NCI-H526 treated with DMSO at 0.1 percent for 48 hours (cell line): ENCODE measurements around the gene CCL11.

Experiments
- DNase-seq: peaks from one replicate; lab custom pipeline; 2025; lab: John Stamatoyannopoulos, UW

The CCL11 gene

GRCh38 chr17:34285286-34285792 is at the start of gene CCL11:
Gene CCL11 (plus strand): TSS chr17:34285742. CDS start chr17:34285809, 67 bp downstream.
- DNase-seq: no peak

DNA sequence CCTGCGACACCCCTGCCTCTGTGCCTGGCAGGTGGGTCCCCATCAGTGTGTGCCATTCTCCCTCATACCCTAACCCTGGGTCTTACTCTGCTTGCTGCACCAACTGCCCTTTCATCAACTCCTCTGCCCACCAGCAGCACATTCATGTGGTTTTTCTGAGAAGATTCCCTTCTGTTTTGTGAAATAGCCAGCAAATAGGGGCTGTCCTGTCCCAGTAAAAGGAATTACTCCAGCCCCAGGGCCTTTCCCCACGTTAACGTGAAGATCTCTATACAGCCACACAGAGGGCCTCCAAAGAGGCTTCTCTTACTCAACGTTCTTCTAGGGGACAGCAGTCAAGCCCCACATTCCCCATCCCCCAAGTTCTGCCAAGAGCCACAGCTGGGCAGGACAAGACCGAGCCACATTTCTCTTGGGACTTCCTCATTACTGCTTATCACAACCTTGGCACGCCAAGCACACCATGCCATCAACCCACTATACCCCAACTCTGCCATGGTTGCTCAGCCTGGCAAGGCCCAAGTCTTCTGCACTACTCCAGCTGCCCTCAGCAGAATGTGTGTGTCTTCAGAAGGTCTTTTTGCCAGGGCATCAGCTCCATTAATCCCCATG is 49.2 kb upstream of the CCL11 start:
- DNase-seq: no peak

DNA sequence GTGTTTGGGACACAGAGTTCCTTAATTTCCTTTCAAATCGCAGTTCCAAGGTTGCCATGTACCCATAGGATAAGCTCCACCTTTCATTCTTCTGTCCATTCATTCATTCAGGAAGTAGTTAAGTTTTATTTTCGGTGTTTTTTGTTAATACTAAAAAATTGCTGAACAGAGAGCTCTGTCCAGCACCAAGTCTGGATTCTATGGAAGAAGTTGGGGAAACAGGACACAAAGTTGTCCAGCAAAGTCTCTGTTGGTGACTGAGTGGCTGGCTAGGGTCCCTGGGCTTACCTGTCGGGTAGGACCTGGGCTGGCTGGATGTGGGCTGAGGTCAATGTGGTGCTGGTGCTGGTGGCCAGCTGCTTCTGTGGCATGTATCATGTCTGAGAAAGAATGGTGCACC is 48.1 kb upstream of the CCL11 start:
- DNase-seq: no peak

GRCh38 chr17:34241062-34241461 is 44.5 kb upstream of the CCL11 start:
- no peak for DNase-seq

DNA sequence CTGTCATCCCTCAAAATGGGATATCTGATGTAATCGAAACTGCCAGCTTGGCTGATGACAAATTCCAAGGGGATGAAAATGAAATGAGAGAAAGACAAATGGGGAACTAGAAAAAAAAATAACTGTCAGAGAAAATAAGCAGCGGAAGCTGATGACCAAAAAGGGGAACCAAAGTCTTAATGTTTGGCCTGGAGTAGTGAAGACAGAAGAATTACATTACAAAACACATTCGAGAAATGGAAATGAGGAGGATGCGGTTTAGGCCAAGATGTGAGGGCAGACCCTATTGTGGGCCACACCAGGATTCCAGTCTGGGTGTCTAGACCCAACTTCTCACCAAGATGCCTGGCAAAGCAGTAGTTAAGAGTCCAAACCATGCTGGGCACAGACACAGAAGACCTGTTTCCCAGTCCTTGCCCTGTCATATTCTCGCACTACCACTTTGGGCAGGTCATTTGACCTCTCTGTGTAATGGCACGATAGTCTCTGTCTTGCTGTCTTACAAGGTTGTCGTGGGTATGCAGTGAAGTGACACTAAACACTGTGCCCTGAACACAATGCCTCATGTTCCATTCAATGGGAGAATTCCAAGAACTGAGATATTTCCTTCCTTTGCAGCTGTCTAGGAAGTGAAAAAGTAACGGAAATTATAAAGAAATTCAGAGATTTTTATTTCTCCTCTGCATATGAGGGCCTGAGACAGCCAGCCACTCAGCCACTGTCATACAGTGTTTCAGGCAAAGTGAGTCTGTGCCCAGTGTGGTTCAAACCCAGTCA is 42.8 kb upstream of the CCL11 start:
- DNase-seq: no peak

DNA sequence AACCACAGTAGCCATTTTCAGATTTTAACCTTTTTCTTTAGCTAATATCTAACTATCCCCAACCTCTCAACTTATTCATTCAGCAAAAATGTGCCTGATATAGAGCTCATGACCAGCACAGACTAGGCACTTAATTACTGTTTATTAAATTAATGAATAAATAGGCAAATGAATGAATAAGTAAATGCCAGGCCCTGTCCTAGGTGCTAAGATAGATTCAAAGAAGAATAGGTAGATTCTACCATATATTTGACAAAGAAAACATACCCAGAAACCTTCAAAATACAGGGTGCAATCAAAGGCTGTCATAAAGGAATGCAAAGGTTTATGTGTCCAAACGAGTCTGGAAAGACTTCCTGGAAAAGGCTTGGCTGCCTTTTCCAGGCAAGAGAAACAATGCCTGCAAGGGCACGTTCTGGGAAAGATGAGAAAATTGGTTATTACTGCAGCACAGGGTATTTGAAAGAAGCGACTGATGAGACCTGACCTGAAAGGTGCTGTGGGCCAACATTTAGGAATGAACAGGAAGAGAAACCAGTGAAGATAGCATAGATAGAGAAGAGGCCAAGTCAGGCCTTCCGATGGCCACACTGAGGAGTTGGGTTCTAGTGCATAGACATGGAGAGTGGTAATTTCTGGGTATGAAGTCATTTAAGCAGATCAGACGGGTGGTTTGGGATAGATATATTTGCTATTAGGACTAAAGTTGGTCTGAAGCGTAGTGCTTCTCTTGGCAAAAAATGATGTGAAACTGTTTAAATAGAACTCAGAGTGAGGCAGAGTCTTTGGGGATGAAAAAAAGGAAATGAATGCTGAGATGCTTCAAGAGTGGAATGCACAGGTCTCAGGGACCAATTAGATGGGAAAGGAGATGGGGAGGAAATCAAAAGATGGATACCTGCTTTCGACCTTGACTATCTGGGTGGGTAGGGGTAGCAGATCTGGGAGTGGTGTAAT is 41.9 kb upstream of the CCL11 start:
- no peak for DNase-seq

DNA sequence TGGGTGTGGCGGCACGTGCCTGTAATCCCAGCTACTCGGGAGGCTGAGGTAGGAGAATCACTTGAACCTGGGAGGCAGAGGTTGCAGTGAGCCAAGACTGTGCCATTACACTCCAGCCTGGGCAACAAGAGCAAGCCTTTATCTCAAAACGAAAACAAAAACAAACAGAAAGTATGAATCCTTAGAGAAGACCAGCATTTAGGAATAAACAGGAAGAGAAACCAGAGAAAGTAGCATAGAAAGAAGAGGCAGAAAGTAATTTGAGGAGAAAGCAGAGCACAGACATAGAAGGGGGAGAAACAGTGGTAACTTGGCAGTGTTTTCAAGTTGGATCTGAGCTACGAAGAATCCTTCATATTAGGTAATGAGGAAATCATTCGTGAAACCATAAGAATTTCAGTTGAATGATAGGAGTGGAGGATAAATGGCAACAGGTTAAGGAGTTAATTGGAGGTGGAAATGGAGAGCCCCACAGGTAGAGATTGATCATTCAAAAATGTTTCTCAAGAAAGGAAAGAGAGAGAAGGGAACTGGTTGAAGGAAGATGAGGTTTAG is 40.1 kb upstream of the CCL11 start:
- DNase-seq: no peak

DNA sequence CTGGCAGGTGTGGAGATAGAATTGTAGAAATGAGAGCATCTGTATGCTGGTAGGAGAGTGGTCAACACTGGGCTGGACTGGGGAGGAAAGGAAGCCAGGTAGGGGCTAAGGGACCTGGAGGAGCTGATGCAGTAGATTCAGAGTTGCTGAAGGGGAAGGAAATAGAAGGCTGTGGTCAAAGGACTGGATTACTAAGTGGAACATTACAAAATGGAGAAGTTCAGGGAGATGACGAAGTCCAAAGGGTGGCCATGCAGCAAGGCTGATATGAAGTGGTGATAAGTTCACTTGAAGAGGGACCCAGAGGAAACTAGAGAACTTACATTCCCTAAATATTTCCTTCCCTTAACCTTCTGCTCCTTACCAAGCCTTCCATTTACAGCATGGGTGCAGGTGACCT is 39.1 kb upstream of the CCL11 start:
- no peak for DNase-seq

GRCh38 chr17:34246881-34247280 is 38.7 kb upstream of the CCL11 start:
- DNase-seq: no peak

GRCh38 chr17:34248511-34249024 is 37.0 kb upstream of the CCL11 start:
- DNase-seq: no peak

DNA sequence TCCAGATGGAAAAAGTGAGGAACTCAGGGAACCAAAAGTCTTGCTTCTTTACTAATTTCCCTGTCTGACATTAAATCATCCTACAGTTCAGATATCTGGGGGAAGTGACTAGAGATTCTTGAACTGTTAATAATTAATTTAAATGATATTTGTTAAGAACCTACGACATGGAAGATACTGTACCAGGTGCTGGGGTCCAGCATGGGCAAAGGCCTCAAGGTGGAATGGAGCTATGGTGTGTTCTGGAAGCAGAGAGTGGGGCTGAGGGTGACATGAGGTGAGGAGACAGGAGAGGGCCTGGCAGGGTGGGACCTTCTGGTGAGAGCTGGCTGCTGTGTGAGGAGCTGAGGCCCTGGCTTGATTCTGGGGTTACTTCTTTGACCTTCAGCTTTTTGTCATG is 36.5 kb upstream of the CCL11 start:
- no peak for DNase-seq

DNA sequence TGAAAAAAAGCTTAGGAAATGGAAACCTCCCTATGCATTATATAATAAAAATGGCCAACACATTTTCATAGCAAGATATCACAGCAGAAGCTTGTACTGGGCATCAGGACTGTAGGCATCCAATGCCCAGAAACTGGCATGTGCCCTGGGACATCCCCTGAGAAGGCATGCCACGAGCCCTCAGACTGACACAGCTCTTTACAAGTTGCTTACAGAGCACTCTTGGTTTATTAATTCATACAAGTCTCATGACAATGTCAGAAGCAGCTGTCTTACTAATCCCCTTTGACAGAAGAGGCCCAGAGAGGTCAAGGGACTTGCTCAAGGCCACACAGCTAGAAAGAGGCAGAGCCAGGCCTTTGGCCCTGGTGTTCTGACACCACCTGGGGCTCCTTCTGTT is 36.1 kb upstream of the CCL11 start:
- no peak for DNase-seq

- no peak for DNase-seq
Observed at GRCh38 chr17:34251186-34251585, 34.4 kb upstream of the CCL11 start.

DNA sequence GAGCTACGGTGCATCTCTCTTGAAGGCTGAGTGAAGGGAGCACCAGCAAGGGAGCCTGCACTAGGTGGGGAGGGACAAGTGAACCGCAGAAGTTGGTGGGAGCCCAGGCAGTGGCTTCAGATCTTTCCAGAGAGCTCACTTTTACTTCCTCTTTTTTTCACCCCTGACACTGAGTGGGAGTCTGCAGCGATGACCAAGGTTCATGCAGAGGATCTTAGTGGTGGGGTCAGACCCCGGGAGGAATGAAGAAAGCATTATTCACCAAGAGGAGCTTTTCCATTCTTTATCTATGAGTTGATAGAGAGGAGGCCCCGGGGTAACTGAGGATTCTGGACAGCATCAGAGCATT is 33.5 kb upstream of the CCL11 start:
- no peak for DNase-seq

GRCh38 chr17:34252444-34253138 is 33.0 kb upstream of the CCL11 start:
- no peak for DNase-seq

DNA sequence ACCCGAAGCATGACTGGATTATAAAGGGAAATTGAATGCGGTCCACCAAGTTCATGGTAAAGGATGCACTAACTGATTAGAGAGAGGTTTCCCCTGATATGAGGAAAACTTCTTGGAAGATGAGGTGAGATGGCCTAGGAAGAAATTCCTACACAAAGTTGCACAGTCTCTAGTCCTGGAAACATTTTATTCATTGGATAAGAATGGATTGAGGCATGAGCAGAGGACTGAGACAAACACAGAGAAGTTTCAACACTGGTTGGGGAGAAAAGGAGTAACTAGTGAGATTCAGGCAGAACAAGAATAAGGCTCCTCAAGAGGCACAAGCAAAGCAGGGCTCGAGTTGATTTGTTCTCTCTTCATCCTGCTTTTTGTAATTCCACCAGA is 32.4 kb upstream of the CCL11 start:
- DNase-seq: no peak

DNA sequence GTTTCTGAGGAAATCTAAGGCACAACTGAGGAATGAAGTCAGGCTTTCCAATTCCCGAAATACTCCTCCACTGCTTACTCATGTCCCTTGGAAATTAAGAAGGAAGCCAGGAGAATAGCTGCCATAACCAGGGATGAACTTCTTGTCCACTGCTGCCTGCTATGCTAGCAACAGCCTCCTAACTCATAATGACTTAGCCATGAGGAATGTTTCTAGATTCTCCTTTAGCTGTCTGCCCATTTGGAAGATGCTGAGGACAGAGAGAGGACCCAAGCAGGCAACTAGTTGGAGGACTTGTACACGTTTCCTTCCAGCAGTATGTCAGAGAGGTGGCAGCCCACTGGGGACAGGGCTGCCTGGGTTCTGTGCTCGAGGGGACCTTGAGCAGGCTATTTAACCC is 31.4 kb upstream of the CCL11 start:
- DNase-seq: no peak

- DNase-seq: no peak
Observed at GRCh38 chr17:34254651-34255380, 30.7 kb upstream of the CCL11 start, which contains the start of gene CCL2. Gene CCL2 (plus strand): TSS chr17:34255285. CDS start chr17:34255350, 65 bp downstream.

DNA sequence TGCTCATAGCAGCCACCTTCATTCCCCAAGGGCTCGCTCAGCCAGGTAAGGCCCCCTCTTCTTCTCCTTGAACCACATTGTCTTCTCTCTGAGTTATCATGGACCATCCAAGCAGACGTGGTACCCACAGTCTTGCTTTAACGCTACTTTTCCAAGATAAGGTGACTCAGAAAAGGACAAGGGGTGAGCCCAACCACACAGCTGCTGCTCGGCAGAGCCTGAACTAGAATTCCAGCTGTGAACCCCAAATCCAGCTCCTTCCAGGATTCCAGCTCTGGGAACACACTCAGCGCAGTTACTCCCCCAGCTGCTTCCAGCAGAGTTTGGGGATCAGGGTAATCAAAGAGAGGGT is 30.2 kb upstream of the CCL11 start:
- no peak for DNase-seq

- no peak for DNase-seq
Observed at GRCh38 chr17:34255841-34256240, 29.7 kb upstream of the CCL11 start.
